D721Med (cell line): ENCODE results near the gene TIAM2.
"Not testable (repeated sequence)": the region's sequence is repeated elsewhere in the genome, so short reads cannot be mapped to it uniquely, and the experiment has no call there.

Experiments used
- DNase-seq: peaks from one replicate; pipeline ENCODE4 v3.0.0; 2011; ENCODE audit warnings: low spot score; ENCODE audit not compliant: insufficient read length
- FAIRE-seq: peaks from 2 replicates; lab custom pipeline; 2011; peaks lifted over from hg19 to GRCh38; lab: Jason Lieb, UNC
- TF ChIP-seq, protein P1 (sequence below): IDR thresholded peaks from 2 replicates; pipeline ENCODE4 v1.5.1; 2012; ENCODE audit warnings: mild to moderate bottlenecking, control low read depth; ENCODE audit not compliant: insufficient read depth; ENCODE audit errors: missing control alignments

Gene TIAM2

DNA sequence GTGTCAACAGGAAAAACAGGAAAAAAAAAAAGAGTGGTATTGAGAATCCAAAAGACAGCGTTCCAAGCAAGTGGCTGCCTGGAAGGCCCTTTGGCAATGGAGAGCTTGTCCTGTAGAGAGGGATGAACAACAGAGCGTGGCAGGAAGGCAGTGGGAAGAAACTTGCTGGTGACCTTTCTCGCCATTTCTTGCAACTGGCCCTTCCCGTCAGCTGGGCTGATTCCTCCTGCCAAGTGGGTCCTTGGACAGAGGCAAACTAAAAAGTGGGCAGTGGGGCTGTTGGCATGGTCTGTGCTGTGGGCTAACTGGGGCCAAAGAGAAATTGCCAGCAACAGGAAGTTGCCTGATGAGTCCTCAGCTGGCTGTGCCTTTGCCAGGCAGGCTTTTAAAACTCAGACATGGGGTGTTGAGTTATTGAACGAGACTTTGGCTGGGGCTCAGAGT is 224.8 kb downstream of the TIAM2 start:
- DNase-seq: no peak
- FAIRE-seq: no peak
- TF ChIP-seq, protein P1, sequence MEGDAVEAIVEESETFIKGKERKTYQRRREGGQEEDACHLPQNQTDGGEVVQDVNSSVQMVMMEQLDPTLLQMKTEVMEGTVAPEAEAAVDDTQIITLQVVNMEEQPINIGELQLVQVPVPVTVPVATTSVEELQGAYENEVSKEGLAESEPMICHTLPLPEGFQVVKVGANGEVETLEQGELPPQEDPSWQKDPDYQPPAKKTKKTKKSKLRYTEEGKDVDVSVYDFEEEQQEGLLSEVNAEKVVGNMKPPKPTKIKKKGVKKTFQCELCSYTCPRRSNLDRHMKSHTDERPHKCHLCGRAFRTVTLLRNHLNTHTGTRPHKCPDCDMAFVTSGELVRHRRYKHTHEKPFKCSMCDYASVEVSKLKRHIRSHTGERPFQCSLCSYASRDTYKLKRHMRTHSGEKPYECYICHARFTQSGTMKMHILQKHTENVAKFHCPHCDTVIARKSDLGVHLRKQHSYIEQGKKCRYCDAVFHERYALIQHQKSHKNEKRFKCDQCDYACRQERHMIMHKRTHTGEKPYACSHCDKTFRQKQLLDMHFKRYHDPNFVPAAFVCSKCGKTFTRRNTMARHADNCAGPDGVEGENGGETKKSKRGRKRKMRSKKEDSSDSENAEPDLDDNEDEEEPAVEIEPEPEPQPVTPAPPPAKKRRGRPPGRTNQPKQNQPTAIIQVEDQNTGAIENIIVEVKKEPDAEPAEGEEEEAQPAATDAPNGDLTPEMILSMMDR: no peak

DNA sequence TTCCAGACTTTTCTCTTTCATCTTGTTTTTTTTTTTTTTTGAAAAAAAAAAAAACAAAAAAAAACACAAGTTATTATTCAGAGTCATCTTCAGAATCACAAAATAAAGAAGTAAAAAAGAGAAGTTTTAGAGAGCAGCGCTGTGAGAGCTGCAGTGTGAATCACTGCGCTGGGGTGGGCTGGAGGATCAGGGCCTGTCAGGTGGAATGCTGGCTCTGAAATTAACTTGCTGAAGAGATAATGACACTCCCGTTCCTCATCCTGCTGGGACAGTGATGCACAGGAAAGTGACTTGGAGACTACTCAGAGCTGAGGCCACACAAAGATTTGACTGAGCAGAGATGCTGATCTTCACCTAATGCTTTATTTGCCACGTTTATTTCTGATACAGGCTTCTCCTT is 226.0 kb downstream of the TIAM2 start:
- FAIRE-seq (no peak), DNase-seq (no peak)
- TF ChIP-seq, protein P1: no peak

DNA sequence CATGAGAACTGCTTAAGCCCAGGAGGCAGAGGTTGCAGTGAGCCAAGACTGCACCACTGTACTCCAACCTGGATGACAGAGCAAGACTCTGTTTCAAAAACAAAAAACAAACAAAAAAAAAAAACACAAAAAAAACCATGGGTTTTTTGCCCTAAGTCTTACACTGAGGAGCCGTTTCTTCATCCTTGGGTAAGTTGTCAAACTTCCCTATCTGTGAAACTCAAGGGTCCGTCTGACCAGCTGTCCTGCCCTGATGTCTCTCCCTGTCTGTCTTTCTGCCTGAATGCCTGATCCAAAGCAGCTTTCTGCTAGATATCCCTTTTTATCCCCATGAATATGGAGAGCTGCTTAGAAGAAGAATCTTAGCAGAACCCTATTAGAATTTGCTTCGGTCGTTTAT is 227.4 kb downstream of the TIAM2 start:
- FAIRE-seq (no peak), DNase-seq (no peak)
- TF ChIP-seq, protein P1: no peak

DNA sequence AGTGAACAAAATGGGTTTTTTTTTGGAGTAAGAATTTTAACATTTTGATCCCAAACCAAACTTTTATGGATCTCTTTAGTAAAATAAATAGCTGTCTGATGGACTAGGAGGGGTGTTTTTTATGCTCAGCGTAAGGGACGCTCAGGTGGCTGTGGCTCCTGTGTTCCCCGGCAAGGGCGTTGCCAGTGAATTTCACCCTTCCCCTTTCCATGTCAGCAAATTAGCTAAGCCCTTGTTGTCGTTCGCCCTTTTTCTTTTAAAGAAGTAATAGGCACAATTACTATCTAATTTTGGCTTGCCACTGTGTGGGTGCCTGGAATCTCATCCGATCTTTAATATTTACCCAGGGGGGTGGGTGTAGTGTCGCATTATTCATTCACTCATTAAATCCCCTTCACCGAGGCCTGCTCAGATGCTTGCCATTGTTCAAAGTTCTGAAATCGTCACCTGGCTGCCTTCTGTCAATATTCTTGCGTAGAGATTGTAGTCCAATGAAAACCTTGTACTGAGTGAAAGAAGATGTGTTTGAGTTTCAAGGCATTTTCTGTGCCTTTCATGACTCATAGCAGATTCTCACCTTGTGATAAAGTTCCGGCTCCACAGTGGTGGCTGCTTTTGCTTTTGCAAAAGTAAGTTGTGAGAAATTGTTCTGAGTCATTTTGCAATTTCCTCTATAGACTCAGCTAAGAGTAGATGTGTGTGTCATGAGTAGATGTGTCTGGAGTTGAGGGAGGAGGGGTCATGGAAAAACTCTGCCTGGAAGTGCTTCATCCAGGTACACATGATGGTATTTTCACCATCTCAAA is 228.7 kb downstream of the TIAM2 start:
- FAIRE-seq (no peak), DNase-seq (no peak)
- TF ChIP-seq, protein P1: no peak

DNA sequence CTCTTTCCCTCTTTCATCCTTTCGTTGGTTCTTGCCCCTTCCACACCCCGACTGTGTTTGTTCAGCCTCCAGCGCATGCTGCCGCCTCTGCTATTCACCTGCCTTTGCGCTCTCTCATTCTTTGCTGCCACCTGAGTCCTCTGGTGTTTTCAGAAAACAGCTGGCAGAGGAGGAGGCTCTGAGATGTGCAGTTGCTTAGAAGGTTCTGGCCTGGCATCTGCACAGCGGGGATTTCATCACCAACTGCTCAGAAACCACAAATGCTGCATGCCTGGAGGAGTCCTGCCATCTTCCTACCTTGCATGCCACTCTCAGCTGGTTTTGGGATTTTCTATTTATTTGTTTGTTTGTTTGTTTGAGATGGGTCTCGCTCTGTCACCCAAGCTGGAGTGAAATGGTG is 229.5 kb downstream of the TIAM2 start:
- DNase-seq: no peak
- TF ChIP-seq, protein P1: no peak
- no peak for FAIRE-seq

DNA sequence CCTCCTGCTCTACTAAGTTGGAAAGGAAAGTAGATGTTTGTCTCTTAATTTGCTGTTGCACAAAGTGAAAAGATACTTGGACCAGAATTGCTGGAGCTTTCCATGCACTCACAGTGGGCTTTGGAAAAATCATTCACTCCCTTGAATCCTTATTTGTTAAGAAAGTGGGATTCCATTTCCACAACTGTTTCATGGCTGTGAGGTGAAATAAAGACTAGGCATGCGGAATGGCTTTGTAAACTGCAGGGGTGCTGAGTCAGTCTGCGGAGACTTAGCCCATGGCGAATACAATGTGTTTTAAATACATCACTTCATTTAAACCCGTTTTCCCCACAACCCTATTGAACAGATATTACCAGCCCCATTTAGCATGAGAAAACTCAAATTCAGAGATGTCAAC is 231.9 kb downstream of the TIAM2 start:
- TF ChIP-seq, protein P1: no peak
- FAIRE-seq: no peak

DNA sequence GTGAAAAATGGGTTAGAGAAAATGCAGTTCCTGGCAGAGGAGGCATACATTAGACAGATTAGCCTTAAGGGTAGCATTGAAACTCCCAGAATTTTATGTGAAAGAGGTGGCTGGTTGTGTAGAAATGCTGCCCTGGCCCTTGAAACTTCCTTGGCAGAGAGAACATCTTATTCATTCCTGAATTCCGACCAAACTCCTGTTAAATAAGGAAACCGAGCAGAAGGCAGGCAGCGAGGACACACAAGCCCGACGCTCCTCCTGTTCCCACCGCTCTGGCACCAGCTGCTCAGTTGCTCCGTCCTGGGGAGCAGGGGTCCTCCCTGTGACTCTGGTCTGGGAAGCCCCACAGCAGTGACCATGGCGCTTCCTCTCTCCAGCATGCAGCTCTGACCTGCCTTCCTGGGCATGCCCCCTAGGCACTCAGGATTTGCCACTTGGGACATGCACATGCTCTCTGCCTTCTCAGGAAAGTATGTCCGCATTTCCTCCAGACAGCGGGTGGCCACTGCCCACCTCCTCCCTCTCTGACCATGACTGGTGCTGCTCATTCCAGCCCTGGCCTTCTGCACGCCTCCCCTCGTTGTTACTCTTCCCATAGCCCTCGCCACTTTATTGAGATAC is 233.5 kb downstream of the TIAM2 start:
- TF ChIP-seq, protein P1: no peak
- FAIRE-seq (no peak), DNase-seq (no peak)

More for the DNA sequence above, 231.9 kb downstream of the TIAM2 start:
- DNase-seq: no peak

DNA sequence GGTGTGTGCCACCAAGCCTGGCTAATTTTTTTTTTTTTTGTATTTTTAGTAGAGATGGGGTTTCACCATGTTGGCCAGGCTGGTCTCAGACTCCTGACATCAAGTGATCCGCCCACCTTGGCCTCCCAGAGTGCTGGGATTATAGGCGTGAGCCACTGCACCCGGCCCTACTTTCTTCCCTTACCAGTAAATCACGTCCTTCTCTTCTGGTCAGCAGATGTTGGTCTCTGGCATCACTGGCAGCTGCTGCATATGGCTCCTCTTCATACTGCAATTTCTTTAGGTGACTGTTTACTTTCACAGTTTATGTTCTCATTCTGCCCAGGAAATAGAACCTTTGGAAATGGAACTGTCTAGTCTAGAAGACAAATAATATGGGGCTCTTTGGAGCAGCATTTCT is 235.9 kb downstream of the TIAM2 start:
- not testable (repeated sequence) for FAIRE-seq, DNase-seq
